Measurements from ENCODE around the gene KLHL17.
"Not testable (repeated sequence)": the region's sequence is repeated elsewhere in the genome, so short reads cannot be mapped to it uniquely, and the experiment has no call there.

Gene KLHL17

DNA sequence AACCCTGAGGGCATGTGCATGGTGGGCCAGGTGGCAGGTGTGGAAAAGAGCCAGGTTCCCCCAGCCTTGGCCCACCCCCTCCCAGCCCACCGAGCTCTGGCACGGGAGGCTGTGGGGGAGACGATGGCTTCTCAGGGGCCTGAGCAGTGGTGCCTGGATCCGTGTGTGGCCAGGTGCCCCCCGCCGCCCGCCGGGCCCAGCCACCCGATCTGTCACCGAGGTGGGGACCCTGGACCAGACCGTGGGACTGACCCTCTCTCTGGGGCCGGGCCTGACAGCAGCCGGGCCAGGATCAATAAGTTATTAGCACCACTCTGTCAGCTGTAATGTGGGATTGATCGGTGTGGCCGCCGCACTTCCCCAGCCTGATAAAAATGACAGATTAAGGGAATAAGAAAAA lies 22.9 kb upstream of the KLHL17 start:
- no peak for DNase-seq

DNA sequence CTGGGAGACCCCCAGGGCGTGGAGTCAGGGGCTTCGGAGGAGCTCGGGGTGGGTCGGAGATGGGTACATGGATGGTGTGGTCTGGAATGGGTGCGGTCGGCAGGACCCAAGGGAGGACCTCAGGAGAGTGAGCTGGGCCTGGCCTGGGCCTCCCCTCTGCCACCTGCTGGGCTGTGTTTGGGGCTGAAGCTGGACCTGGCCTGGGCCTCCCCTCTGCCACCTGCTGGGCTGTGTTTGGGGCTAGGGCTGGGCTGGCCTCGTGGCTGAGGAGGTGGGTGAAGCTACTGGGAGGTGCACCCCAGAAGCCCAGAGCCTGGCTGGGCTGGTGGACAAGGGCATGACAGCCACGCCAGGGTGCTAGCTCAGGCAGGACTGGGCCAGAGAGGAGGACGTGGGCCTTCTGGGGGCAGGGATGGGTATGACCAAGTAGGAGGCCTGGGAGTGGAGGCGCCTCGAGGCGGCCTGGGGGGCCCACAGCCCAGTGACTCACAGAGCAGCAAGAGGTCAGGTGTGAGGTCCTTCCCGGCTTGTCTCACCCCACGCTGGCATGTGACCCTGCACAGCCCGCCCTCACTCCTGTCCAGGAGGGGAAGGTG lies 22.2 kb upstream of the KLHL17 start:
- DNase-seq, result no peak

GRCh38 chr1:938711-939489 lies 21.5 kb upstream of the KLHL17 start:
- no peak for DNase-seq

DNA sequence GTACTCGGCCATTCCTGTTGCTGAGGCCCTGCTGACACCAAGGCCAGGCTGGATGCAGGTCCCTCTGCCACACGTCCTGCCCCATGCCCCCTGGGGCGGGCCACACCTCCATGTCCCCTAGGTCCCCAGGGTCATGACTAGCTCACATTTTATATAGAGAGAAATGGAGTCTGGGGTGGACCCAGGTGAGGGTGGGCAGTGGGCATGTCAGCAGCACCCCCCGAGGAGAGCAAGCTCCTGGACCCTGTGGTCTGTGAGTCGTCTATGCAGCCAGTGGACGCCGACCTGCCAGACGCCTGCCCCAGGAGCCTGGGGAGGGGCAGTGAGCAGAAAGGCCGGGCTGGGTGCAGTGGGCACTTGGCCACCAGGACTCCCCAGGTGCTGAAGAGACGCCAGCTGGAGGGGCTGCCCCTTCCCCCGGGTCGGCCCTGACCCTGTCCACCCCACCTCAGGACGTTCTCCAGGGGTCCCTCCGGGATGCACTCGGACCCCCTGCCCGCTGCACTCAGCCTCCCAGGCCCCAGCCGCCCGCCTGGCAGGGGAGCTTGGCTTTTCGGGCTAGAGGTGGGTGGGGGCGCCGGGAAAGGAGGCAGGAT lies 20.8 kb upstream of the KLHL17 start:
- DNase-seq, result no peak

GRCh38 chr1:940107-941014 lies 20.0 kb upstream of the KLHL17 start:
- no peak for DNase-seq

GRCh38 chr1:941015-941587 lies 19.3 kb upstream of the KLHL17 start:
- no peak for DNase-seq

DNA sequence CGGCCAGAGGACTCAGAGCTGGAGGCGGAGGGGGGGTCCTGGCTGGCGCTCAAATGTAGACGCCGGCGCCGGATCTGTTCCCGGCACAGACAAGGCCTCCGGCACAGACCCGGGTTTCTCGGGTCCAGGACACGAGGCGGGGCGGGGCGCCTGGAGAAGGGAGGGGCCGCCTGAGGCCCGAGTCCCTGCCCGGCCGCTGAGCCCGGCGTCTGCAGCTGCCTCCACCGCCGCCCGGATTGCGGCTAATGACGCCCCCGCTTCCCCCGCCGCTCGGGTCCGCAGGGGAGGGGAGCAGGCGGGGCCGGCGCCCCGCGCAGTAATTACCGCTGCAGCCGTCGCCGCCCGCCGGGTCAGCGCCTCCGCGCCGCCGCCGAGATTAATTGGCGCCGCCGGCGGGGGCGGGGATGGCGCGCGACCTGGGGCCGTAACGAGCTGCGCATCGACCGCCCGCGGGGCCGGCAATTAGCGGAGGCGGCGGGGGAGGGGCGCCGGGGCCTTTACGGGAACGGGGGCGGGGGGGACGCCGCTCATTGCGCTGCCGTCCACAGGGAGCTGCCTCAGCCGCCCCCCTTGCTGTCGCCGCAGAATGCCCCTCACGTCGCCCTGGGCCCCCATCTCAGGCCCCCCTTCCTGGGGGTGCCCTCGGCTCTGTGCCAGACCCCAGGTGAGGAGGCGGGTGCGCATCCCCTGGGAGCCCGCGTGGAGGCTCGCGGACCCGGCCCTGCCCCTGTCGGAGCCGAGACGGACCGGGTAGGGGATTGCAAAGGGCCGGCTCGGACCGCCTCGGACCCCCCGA lies 18.6 kb upstream of the KLHL17 start:
- no peak for DNase-seq

DNA sequence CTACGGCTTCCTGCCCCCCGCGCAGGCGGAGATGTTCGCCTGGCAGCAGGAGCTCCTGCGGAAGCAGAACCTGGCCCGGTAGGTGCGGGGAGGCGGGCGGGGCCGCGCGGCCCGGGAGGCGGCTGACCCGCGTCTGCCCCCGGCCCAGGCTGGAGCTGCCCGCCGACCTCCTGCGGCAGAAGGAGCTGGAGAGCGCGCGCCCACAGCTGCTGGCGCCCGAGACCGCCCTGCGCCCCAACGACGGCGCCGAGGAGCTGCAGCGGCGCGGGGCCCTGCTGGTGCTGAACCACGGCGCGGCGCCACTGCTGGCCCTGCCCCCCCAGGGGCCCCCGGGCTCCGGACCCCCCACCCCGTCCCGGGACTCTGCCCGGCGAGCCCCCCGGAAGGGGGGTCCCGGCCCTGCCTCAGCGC lies 18.0 kb upstream of the KLHL17 start:
- DNase-seq, result no peak

DNA sequence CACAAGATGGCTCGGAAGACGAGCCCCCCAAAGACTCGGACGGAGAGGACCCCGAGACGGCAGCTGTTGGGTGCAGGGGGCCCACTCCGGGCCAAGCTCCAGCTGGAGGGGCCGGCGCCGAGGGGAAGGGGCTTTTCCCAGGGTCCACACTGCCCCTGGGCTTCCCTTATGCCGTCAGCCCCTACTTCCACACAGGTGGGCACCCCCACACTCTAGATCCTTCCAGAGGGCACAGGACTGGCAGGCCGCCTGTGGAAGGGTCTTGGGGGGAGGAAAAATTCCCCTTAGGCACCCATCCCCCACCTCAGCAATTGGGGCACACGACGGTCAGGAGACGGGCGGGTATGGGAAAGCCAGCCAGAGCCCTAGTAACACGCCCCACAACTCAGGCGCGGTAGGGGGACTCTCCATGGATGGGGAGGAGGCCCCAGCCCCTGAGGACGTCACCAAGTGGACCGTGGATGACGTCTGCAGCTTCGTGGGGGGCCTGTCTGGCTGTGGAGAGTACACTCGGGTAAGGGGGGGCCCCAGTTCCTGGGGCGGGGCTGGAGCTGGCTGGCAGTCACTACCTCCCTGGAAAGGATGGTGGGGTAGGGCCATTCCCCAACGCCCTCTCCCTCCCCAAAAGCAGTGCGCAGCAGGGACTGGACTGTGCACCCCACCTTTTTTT lies 17.4 kb upstream of the KLHL17 start:
- DNase-seq, result no peak

GRCh38 chr1:943545-944340 lies 16.6 kb upstream of the KLHL17 start:
- no peak for DNase-seq

DNA sequence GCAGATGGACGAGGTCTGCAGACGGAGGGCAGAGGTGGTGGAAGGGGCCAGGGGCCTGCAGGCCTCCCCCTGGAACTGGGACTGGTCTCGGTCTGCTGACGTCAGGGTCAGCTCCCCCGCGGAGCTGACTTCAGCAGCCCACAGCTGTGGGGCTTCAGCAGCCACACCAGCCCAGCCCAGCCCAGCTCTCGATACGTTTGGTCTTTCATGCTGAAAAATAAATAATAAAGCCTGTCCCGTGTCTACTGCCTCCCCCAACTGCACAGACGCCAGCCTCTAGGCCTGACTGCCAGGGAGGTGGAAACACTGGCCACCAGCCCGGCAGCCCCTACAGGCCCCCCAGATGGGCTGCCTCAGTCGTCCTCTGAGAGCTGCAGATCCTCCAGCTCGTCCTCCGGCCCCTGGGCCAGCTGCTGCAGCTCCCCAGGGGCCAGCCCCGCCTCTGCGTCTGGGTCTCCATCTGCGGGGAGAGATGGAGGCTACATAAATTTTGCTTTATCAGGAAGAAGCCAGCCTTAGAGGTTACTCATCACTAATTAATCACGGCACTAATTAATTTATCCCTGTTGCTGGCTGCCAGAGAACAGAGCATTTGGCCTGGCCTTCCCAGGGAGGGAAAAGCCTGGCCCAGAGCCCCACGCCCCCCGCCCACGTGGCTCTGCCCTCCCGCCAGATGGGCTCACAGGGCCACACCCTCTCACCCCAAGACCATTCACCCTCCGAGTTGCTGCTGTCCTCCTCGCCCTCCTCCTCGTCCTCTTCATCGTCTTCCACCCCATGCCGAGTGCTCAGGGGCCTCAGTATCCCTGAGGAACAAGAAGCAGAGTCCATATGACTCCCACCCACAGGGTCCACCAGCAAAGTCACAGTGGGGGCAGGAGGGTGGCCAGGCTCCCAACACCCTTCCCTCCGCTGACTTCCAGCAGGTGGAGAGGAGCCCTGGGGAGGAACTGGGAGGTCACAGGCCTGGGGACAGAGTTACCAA lies 15.8 kb upstream of the KLHL17 start:
- no peak for DNase-seq

GRCh38 chr1:945688-946556 lies 14.5 kb upstream of the KLHL17 start:
- no peak for DNase-seq

GRCh38 chr1:946811-947210 lies 13.6 kb upstream of the KLHL17 start:
- DNase-seq, result not testable (repeated sequence)

GRCh38 chr1:947958-948357 lies 12.4 kb upstream of the KLHL17 start:
- DNase-seq, result no peak

- DNase-seq, result no peak
Observed at GRCh38 chr1:950268-950667, 10.1 kb upstream of the KLHL17 start.

DNA sequence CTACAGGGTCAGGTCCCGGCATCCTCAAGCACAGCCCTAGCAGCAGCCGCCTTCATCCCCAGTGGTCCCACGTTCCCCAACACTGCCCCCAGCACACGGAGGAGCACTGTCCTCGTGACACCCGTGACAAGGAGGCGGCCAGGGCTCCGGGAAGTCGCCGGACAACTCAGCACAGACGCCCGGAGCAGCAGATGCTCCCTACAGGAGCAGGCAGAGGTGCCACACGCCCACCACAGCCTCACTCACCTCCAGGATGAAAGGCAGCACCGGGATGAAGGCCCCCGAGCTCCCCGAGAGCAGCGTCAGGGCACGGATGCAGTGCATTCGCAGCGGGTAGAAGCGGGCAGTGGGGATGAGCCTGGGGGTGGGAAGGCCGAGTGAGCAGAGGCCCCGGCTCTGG lies 9.5 kb upstream of the KLHL17 start:
- no peak for DNase-seq

DNA sequence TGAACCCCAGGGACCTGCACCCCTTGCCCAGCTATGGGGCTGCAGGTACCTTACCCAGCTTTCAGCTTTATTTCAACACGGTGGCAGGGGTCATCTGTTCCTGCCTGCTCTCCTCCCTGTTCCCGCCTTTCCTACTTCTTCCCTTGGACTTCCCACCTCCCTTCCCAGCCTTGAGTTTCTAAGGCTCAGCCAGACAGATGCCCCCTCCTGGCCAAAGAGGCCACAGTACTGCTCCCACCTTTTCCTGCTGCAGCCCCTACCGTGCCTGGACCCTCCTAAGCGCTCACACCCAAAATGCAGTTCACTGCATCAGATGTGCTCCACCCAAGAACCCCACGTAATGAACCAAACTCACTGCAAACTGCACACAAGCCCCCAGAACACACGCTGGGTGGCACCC lies 9.0 kb upstream of the KLHL17 start:
- no peak for DNase-seq

DNA sequence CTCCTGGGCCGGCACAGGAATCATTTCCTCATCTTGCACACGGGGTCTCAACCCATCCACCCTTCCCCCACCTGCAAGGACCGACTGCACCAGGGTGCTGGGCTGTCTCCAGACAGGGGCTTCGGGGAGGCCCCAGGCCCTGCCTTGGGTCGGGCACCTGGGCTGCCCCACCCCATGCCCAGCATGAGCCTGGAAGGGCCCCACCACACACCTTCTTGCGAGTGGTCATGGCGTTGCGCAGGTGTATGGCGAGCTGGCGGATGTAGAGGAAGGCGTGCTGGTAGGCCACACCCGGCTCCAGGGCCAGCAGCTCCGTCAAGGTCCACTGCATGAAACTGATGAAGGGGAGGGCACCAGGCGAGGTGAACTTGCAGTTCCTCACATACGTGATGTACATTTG lies 8.2 kb upstream of the KLHL17 start:
- DNase-seq, result no peak
